Mesenteric fat pad (tissue), 1 donor: ENCODE measurements around the gene NLRP6. TPM values are rescaled to one million over a fixed set of nuclear protein-coding genes. Genes with fewer than 3 reads are reported as not detected.

ENCODE experiments used
- DNase-seq: peaks from one replicate; pipeline ENCODE4 v3.0.0-alpha.2; 2020; ENCODE audit warnings: low spot score
- total RNA-seq: library from RNA; stranded (reverse); fragmentation: NEBNext Ultra II Directional; extraction: Animal tissue kit (Norgen Biotek cat#: 25700); gene quantifications from one replicate; pipeline ENCODE4 v1.2.1, GENCODE V29; 2021
- donor health status: DM: yes; HTN: yes; CAD: no.

Gene NLRP6
- total RNA-seq, 1 donor from 2014 or later, result 1.8 TPM

DNA sequence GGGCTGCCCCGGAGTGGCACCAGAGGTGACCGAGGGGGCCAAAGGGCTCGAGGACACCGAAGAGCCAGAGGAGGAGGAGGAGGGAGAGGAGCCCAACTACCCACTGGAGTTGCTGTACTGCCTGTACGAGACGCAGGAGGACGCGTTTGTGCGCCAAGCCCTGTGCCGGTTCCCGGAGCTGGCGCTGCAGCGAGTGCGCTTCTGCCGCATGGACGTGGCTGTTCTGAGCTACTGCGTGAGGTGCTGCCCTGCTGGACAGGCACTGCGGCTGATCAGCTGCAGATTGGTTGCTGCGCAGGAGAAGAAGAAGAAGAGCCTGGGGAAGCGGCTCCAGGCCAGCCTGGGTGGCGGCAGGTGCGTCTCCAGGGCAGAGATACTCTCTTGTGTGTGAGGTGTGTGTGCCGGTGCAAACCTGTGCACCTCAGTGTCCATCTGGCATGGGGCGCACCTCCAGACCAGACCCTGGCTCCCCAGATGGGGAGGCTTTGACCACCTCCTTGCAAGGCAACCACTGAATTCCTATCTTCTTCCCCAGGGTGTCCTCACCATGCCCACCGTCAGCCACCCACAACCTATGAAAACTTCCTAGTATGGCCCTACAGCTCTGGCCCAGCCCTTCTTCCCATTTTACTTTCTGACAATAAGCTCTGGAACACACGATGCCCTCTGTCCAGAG, 3.4 kb downstream of the NLRP6 start:
- DNase-seq, result peak; percentile 89

- peak; percentile 64 for DNase-seq
These were observed 4.0 kb downstream of the NLRP6 start for GRCh38 chr11:282171-282570.

DNA sequence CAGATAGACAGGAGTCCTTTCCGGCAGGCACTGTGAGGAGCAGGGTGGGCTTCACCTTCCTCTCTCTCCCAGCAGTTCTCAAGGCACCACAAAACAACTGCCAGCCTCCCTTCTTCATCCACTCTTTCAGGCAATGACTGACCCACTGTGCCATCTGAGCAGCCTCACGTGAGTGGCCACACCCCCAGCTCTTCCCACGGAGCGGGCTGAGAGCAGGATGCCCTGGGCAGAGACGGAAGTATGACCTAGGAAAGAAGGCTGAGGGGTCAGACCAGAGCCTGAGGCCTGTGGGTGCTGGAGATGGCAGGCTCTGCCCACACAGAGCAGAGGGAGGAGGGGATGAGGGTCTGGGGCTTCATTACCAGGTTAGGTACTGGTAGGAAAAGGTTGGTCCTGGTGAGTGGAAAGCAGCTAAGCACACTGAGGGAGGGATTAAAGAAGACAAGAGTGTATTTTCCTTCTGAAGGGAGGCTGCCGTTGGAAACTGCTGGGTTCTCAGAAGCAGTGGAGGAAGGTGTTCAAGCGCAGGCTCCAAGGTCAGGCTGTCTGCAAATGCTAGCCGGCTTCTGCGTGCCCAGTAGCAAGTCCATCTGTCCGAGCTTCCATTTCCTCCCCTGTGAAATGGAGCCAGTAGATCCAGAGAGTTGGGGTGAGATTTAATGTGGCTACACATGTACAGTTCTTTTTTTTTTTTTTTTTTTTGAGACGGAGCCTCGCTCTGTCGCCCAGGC, 4.6 kb downstream of the NLRP6 start:
- DNase-seq, result peak; percentile 85

DNA sequence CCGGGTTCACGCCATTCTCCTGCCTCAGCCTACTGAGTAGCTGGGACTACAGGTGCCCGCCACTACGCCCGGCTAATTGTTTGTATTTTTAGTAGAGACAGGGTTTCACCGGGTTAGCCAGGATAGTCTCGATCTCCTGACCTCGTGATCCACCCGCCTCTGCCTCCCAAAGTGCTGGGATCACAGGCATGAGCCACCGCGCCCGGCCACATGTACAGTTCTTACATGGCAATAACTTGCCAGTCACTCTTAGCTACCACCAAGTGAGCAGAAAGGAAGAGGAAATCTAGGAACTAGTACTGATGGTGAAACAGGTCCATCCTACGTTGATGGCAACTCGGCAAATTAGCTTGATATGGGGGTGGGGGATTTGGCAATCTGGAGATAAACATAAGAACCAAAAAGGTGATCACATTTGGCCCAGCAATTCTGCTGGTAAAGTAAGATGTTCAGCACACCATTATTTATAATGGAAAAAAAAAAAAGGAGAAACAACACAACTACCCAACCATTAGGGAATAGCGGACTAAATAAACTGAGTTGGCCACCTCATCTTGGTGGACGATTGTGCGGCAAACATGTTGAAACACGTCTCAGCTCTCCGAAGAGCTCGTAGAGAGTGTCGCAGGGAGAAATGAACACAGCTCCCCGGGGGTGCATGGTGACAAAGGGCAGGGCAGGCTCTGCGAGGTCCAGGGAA, 5.3 kb downstream of the NLRP6 start:
- DNase-seq, result peak; percentile 14

DNA sequence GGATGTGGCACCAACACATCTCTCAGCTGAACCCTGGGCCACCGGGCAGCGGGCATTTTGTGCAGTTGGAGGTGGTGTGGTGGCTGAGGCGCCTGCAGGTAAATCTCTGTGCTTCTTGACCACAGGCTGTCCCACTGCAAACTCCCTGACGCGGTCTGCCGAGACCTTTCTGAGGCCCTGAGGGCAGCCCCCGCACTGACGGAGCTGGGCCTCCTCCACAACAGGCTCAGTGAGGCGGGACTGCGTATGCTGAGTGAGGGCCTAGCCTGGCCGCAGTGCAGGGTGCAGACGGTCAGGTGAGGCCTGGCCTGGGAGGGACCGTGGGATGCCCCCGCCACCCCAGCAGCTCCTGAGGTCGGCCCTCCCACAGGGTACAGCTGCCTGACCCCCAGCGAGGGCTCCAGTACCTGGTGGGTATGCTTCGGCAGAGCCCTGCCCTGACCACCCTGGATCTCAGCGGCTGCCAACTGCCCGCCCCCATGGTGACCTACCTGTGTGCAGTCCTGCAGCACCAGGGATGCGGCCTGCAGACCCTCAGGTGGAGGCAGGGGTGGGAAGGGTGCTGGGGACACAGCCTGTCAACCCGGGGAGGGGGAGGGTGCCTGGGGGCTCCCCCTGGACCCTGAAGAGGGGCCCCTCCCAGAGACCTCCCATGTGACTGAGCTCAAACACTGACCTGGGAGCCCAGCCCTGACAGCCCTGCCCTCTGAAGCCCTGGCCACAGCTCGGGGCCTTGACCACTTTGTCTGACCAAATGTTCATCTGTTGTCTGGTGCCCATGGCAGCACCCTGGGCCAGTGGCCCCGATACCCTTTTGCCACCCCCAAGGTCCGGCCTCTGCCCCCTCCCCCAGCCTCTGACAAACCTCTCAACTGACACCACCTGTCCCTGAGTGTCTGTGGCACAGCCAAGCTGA, 6.2 kb downstream of the NLRP6 start:
- DNase-seq, result peak; percentile 84

DNA sequence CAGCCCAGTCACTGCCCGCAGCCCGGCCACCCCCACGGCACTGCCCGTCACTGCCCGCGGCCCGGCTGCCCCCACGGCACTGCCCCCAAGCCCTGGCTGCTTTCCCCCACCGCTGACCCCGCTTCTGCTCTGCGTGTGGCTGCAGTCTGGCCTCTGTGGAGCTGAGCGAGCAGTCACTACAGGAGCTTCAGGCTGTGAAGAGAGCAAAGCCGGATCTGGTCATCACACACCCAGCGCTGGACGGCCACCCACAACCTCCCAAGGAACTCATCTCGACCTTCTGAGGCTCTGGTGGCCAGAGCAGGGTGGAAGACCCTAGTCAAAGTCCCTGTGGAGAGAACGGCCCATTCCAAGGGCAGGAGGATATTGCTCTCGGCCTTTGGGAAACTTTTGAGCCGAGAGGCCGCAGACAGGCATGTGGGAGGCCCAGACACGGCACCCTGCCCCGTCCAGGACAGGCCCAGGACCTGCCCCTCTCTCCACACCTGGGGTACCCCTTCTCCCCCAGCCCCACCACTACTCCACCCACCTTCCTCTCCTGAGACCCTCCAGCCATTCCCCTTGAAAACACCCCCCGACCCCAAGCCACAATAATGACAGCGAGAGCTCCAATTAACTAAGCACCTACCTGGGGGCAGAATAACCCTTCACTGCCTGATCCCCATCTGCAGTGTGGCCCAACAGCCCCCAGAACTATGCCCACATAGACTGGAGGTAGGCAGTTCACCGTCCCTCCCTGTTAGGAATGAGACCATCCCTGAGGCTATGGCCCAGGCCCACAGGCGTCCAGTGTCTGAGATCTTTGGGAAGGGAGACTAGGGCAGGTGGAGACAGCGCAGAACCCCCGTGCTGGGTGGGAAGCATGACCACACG, 7.0 kb downstream of the NLRP6 start:
- peak; percentile 88 for DNase-seq

DNA sequence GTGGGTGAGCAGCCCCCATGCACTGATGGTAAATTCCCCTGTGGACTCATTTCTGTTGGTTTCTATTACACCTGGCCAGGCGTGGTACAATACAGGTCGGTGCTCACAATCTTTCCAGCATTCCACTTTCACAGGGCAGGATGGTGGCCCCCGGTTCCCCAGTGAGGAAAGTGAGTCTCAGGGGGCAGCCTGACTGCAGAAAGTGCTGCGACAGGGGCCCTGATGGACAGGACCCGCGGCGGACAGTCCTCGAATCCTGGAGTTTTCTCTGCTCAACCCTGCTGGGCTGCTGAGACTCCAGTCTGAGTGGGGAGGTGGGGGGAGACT, 7.7 kb downstream of the NLRP6 start:
- DNase-seq, result peak; percentile 55

DNA sequence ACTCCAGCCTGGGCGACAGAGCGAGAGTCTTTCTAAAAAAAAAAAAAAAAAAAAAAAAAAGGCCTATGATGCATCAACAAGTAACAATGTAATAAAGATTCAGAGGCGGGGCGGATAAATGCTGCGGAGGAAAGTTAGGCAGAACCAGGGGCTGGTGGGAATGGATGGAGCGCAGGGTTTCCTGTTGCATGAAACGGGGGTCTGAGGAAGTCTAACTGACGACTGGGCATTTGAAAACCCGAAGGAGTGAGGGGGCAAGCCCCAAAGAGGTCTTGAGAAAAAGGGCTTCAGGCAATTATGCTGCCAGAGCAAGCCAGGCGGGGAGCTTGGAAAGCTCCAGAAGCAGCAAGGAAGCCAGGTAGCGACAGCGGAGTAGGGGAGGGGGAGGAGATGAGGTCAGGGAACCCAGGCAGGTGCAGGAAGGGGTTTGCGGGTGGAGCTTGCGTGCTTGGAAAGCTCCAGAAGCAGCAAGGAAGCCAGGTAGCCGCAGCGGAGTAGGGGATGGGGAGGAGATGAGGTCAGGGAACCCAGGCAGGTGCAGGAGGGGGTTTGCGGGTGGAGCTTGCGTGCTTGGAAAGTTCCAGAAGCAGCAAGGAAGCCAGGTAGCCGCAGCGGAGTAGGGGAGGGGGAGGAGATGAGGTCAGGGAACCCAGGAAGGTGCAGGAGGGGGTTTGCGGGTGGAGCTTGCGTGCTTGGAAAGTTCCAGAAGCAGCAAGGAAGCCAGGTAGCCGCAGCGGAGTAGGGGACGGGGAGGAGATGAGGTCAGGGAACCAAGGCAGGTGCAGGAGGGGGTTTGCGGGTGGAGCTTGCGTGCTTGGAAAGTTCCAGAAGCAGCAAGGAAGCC, 9.0 kb downstream of the NLRP6 start:
- peak; percentile 81 for DNase-seq

GRCh38 chr11:287821-288477, 9.7 kb downstream of the NLRP6 start:
- DNase-seq, result peak; percentile 90

DNA sequence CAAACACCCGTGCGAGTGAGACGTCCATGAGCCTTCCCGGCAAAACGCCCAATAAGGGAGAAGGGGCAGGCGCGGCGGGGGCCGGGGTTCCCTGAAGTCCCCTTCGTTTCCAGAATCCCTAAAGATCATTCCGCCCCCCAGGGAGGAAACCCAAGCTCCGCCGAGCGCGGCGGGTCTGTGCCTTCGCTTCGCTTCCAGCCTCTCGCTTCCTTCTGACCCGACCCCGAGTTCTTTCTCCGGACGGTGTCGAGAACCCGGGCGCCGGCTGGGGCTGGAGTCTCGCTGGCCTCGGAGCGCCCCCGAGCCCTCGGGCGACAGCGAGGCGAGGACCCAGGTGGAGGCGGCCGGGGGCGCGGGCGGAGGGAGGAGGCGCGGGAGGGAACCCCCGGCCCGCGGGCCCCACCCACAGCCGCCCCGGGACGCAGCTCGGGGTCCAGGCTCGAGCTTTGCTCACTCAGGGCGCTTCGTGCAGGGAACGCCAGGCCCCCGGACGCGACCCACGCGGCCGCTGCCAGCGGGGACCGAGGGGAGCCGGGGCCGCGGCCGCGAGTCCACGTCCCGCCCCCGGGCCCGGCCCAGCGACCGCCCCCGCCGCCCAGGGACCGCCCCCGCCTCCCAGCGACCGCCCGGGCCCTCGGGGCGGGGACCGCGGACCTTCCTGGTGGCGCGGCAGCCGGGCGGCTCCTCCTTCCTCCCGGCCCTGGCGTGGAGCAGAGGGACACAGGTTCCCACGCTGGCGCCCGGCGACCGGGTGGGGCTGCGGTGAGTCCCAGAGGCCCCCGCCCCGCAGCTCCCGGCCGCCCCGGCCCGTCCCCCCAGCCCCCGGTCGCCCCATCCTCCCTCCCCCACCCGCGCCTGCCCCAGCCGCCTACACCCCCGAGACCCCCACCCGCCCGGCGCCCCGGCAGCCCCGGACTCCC, 10.5 kb downstream of the NLRP6 start, which contains the start of gene PGGHG:
Gene PGGHG (plus strand): TSS at position 649 of the 920 bp plus-strand sequence. CDS start 691 bp downstream, outside the sequence.
- peak; percentile 96 for DNase-seq

GRCh38 chr11:289398-289711, 11.1 kb downstream of the NLRP6 start:
- peak; percentile 81 for DNase-seq

DNA sequence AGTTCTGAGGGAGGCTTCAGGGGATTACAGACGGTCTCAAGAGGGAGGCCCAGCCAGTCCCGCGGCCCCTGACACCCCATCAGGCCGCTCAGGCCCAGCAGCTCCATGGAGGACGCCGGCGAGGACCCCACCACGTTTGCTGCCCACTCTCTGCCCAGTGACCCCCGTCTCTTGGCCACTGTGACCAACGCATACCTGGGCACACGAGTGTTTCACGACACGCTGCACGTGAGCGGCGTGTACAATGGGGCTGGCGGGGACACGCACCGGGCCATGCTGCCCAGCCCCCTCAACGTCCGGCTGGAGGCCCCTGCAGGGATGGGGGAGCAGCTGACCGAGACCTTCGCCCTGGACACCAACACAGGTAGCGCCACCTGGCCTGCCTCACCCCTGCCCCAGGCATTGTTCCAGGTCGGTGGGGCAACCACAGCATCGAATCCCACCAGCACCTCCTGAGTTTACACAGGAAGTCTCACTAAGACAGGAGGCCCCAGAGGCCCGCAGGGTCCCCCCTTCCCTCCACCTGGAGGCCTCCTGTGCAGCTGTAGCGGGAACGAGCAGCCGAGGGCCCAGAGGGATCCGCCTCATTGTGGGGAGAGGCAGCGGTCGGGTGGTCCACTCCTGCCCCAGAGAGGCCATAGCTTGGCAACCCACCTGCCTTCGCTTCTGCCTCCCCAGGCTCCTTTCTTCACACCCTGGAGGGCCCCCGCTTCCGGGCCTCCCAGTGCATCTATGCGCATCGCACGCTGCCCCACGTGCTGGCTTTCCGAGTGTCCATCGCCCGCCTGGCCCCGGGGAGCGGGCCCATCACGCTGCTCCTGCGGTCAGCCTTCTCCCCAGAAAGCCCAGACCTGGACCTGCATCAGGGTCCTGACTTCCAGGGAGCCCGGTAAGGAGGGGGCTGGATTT, 11.8 kb downstream of the NLRP6 start:
- peak; percentile 89 for DNase-seq

DNA sequence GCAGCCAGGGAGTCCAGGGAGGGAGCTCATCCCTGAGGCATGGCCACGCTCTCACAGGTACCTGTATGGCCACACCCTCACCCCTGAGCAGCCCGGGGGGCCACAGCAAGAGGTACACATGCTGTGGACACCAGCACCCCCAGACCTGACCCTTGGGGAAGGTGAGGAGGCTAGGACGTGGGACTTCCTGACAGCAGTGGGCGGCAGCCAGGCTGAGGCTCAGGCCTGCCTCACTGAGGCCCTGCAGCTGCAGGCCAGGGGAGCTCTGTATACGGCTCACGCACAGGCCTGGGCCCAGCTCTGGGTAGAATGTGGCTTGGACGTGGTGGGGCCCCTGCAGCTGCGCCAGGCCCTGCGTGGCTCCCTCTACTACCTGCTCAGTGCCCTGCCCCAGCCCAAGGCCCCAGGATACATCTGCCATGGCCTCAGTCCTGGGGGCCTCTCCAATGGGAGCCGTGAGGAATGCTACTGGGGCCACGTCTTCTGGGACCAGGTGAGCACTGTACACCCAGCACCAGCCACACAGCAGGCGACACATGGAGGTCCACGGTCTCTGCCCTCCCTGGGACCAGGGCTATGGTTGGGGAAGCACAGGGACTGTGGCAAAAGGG, 12.5 kb downstream of the NLRP6 start:
- peak; percentile 72 for DNase-seq

- DNase-seq, result peak; percentile 86
These were observed 13.3 kb downstream of the NLRP6 start for GRCh38 chr11:291281-292210.
